Osteocyte (in vitro differentiated cells): ENCODE data around the gene ATG2B. TPM values are rescaled to one million over a fixed set of nuclear protein-coding genes. Genes with fewer than 3 reads are reported as not detected.

ENCODE experiments used
- DNase-seq: peaks from one replicate; pipeline ENCODE4 v3.0.0; 2021; ENCODE audit warnings: mixed read lengths; ENCODE audit not compliant: unreplicated experiment; ENCODE audit errors: extremely low spot score
- H3K27ac Mint-ChIP-seq: one replicate; pipeline ENCODE4 v1.8.0; 2021; ENCODE audit warnings: mild to moderate bottlenecking, mixed read lengths; ENCODE audit not compliant: unreplicated experiment
- H3K27me3 Mint-ChIP-seq: one replicate; pipeline ENCODE4 v1.8.0; 2021; ENCODE audit warnings: mixed read lengths; ENCODE audit not compliant: unreplicated experiment
- H3K36me3 Mint-ChIP-seq: one replicate; pipeline ENCODE4 v1.8.0; 2021; ENCODE audit warnings: mixed read lengths; ENCODE audit not compliant: unreplicated experiment
- H3K4me1 Mint-ChIP-seq: one replicate; pipeline ENCODE4 v1.8.0; 2021; ENCODE audit warnings: mixed read lengths; ENCODE audit not compliant: unreplicated experiment
- H3K4me3 Mint-ChIP-seq: one replicate; pipeline ENCODE4 v1.8.0; 2021; ENCODE audit warnings: mild to moderate bottlenecking, moderate library complexity, mixed read lengths; ENCODE audit not compliant: unreplicated experiment
- H3K9me3 Mint-ChIP-seq: one replicate; pipeline ENCODE4 v1.8.0; 2021; ENCODE audit warnings: mixed read lengths; ENCODE audit not compliant: unreplicated experiment
- total RNA-seq: library from RNA; stranded (reverse); gene quantifications from 2 replicates; pipeline ENCODE4 v1.2.1, GENCODE V29; 2021
- TF ChIP-seq, protein P1 (sequence below): fragments of 200-600 bp; sonication (generic); IDR thresholded peaks from 2 replicates; pipeline ENCODE4 v1.5.0; 2021; ENCODE audit warnings: antibody characterized with exemption, mild to moderate bottlenecking, moderate library complexity

The ATG2B gene
- total RNA-seq, 1 donor from 2014 or later: 26.9 TPM

DNA sequence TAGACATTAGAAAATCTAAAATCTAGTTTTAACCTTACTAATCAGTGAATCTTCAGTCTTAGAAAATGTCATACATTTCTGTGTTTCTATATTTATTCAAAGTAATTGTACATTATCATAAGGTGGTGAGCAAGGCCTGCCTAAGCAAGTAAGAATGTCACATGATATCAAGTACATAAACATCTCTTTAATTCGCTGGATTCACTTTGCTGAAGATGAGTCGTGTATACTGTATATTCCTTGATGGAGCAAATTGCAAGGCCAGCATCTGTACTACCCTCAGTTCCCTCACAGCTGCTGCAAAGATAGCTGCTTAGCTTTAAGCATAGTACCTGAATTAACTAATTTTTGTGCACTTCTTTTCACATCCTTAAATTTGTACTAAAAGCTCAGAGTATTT is 20.3 kb upstream of the ATG2B start:
- Mint-ChIP-seq H3K27me3 (no peaks in the 10 kb centered on the region), H3K36me3 (peaks cover 13% of the 10 kb centered on the region), H3K9me3 (no peaks in the 10 kb centered on the region), H3K4me3 (no peak overlapping the region), H3K27ac (no peak overlapping the region), H3K4me1 (no peaks in the 10 kb centered on the region)
- DNase-seq: no peak
- TF ChIP-seq, protein P1, sequence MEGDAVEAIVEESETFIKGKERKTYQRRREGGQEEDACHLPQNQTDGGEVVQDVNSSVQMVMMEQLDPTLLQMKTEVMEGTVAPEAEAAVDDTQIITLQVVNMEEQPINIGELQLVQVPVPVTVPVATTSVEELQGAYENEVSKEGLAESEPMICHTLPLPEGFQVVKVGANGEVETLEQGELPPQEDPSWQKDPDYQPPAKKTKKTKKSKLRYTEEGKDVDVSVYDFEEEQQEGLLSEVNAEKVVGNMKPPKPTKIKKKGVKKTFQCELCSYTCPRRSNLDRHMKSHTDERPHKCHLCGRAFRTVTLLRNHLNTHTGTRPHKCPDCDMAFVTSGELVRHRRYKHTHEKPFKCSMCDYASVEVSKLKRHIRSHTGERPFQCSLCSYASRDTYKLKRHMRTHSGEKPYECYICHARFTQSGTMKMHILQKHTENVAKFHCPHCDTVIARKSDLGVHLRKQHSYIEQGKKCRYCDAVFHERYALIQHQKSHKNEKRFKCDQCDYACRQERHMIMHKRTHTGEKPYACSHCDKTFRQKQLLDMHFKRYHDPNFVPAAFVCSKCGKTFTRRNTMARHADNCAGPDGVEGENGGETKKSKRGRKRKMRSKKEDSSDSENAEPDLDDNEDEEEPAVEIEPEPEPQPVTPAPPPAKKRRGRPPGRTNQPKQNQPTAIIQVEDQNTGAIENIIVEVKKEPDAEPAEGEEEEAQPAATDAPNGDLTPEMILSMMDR: no peak

DNA sequence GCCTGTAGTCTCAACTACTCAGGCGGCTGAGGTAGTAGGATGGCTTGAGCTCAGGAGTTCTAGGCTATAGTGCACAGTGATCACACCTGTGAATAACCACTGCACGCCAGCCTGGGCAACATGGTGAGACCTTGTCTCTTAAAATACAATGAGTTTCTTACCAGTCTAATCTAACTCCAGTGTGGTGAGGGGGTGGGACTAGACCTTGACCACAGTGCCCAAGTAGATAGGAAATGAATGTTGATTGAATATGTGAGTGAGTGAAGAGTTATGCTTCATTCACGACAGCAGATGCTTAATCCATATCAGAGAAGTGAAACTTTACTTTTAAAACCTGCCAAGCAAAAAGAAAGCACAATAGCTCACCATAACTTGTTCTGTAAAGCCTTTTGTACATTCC is 17.6 kb upstream of the ATG2B start:
- no peak for DNase-seq
- H3K4me1 Mint-ChIP-seq: no peaks in the 10 kb centered on the region
- TF ChIP-seq, protein P1: no peak
- H3K36me3 Mint-ChIP-seq: peaks cover 12% of the 10 kb centered on the region
- H3K27me3 Mint-ChIP-seq: no peaks in the 10 kb centered on the region
- no peak overlapping the region for H3K27ac Mint-ChIP-seq
- H3K4me3 Mint-ChIP-seq: no peak overlapping the region
- no peaks in the 10 kb centered on the region for H3K9me3 Mint-ChIP-seq

DNA sequence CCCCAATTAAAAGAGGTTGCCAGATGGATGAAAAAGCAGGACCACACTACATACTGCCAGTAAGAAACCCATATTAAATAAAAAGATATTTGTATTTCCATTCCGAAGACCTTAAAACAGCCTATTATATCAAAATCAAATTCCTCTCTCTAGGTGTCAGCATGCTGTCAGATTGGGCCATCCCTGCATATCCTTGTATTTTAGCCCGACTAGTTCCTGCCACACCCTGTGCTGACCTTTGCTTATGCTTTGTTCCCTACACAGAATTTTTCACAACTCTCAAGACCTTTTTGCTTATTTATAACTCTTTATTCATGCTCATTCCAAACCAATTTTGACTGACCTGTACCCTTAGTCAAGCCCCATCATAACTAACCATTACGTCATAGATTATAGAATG is 13.0 kb upstream of the ATG2B start:
- Mint-ChIP-seq H3K4me1 (no peaks in the 10 kb centered on the region), H3K9me3 (no peaks in the 10 kb centered on the region), H3K36me3 (peaks cover 2% of the 10 kb centered on the region), H3K4me3 (no peak overlapping the region), H3K27ac (no peak overlapping the region), H3K27me3 (no peaks in the 10 kb centered on the region)
- TF ChIP-seq, protein P1: no peak
- DNase-seq: no peak

DNA sequence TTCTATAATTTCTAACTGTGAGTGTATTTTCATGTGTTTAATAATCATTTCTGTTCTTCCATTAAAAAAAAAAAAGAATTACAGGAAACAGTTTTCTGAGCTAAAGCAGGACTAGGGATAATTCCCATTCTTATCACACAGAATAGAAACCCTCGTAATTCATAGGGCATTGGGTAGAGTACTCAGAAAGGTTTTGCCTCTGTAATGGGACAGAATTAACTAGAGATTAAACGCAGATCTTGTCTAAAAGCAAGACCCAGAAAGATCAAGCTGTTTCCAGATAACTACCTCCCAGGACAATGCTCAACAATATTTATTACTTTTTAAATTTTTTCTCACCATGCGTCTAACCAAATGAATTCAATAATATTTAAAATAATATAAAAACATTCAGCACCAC is 10.4 kb upstream of the ATG2B start:
- no peak overlapping the region for H3K27ac Mint-ChIP-seq
- TF ChIP-seq, protein P1: no peak
- no peak for DNase-seq

DNA sequence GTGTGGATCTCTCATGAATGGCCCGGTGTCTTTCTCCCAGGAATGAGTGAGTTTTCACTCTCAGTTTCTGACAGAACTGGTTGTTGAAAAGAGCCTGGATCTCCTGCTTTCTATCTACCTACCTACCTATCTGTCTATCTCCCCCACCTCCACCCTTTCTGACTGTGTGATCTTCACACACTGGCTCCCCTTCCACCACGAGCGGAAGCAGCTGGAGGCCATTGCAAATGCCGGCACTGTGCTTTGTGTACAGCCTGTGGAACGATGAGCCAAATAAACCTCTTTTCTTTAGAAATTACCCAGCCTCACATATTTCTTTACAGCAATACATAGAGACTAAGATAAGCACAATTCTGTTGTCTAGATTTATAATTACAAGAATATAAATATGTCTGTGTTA is 7.4 kb upstream of the ATG2B start:
- no peak for DNase-seq
- no peak overlapping the region for H3K27ac Mint-ChIP-seq
- H3K9me3 Mint-ChIP-seq: peaks cover 7% of the 10 kb centered on the region
- no peak overlapping the region for H3K4me3 Mint-ChIP-seq
- no peaks in the 10 kb centered on the region for H3K4me1 Mint-ChIP-seq
- H3K27me3 Mint-ChIP-seq: no peaks in the 10 kb centered on the region
- peaks cover 9% of the 10 kb centered on the region for H3K36me3 Mint-ChIP-seq
- TF ChIP-seq, protein P1: no peak

More for the DNA sequence above, 10.4 kb upstream of the ATG2B start:
- Mint-ChIP-seq H3K9me3 (peaks cover 7% of the 10 kb centered on the region), H3K4me1 (no peaks in the 10 kb centered on the region), H3K36me3 (peaks cover 9% of the 10 kb centered on the region), H3K4me3 (no peak overlapping the region), H3K27me3 (no peaks in the 10 kb centered on the region)
